BJ (cell line): Measurements from ENCODE around the gene TMEM239. TPM values are rescaled to one million over a fixed set of nuclear protein-coding genes. Genes with fewer than 3 reads are reported as not detected.
"Not testable (repeated sequence)": the region's sequence is repeated elsewhere in the genome, so short reads cannot be mapped to it uniquely, and the experiment has no call there.

Experiments
- CTCF ChIA-PET: fragments of 350-600 bp; formaldehyde crosslinking; extraction: SDS; loops from one replicate; lab custom pipeline; 2021; ENCODE audit warnings: antibody characterized with exemption, inconsistent platforms; lab: Yijun Ruan, JAX
- POLR2A ChIA-PET: fragments of 300-600 bp; sonication (Branson Sonifier 250); formaldehyde crosslinking; extraction: SDS; loops from one replicate; lab custom pipeline; 2021; ENCODE audit warnings: antibody characterized with exemption; lab: Charles Lee
- DNase-seq: peaks from one replicate; pipeline ENCODE4 v3.0.0-alpha.2; 2011; ENCODE audit warnings: low read depth
- H3K27me3 ChIP-seq: 2 replicates; pipeline ENCODE4 v1.6.0; 2011; ENCODE audit warnings: low read length; ENCODE audit not compliant: control insufficient read depth, insufficient read depth
- H3K36me3 ChIP-seq: 2 replicates; pipeline ENCODE4 v1.5.1; 2011; ENCODE audit warnings: low read length; ENCODE audit not compliant: control insufficient read depth, insufficient read depth
- H3K4me3 ChIP-seq: 2 replicates; pipeline ENCODE4 v1.5.1; 2011; ENCODE audit warnings: low read depth, mild to moderate bottlenecking, control low read depth, low read length
- polyA minus RNA-seq: library from RNA; depleted of rRNA, polyadenylated mRNA; stranded (reverse); fragments of >200 nt; gene quantifications from 2 replicates; pipeline ENCODE4 v1.2.3, GENCODE V29; 2011; rRNA and poly(A)+ RNA removed
- polyA plus RNA-seq: library from polyadenylated mRNA; depleted of rRNA; stranded (reverse); fragments of >200 nt; gene quantifications from 2 replicates; pipeline ENCODE4 v1.2.3, GENCODE V29; 2011; rRNA removed
- TF ChIP-seq, protein P1 (sequence below): IDR thresholded peaks from 2 replicates; pipeline ENCODE4 v1.5.1; 2011; ENCODE audit warnings: low read depth, mild to moderate bottlenecking, control low read depth, inconsistent platforms, low read length, moderate library complexity; ENCODE audit not compliant: insufficient read depth

The TMEM239 gene
- polyA plus RNA-seq (not detected in 2 replicates), polyA minus RNA-seq (not detected in 2 replicates)

- TF ChIP-seq, protein P1, sequence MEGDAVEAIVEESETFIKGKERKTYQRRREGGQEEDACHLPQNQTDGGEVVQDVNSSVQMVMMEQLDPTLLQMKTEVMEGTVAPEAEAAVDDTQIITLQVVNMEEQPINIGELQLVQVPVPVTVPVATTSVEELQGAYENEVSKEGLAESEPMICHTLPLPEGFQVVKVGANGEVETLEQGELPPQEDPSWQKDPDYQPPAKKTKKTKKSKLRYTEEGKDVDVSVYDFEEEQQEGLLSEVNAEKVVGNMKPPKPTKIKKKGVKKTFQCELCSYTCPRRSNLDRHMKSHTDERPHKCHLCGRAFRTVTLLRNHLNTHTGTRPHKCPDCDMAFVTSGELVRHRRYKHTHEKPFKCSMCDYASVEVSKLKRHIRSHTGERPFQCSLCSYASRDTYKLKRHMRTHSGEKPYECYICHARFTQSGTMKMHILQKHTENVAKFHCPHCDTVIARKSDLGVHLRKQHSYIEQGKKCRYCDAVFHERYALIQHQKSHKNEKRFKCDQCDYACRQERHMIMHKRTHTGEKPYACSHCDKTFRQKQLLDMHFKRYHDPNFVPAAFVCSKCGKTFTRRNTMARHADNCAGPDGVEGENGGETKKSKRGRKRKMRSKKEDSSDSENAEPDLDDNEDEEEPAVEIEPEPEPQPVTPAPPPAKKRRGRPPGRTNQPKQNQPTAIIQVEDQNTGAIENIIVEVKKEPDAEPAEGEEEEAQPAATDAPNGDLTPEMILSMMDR: no peak
- H3K36me3 ChIP-seq: no peaks in the 10 kb centered on the region
- POLR2A ChIA-PET: no interaction called here
- DNase-seq: no peak
- H3K4me3 ChIP-seq: no peak within 1 kb of the TSS
- CTCF ChIA-PET: no interaction called here
- no peaks in the 10 kb centered on the region for H3K27me3 ChIP-seq
Measured at GRCh38 chr20:2816030-2816582, at the start of gene TMEM239. TSS of gene TMEM239 (plus strand) at chr20:2816364. CDS start at chr20:2816555, 191 bp downstream.

DNA sequence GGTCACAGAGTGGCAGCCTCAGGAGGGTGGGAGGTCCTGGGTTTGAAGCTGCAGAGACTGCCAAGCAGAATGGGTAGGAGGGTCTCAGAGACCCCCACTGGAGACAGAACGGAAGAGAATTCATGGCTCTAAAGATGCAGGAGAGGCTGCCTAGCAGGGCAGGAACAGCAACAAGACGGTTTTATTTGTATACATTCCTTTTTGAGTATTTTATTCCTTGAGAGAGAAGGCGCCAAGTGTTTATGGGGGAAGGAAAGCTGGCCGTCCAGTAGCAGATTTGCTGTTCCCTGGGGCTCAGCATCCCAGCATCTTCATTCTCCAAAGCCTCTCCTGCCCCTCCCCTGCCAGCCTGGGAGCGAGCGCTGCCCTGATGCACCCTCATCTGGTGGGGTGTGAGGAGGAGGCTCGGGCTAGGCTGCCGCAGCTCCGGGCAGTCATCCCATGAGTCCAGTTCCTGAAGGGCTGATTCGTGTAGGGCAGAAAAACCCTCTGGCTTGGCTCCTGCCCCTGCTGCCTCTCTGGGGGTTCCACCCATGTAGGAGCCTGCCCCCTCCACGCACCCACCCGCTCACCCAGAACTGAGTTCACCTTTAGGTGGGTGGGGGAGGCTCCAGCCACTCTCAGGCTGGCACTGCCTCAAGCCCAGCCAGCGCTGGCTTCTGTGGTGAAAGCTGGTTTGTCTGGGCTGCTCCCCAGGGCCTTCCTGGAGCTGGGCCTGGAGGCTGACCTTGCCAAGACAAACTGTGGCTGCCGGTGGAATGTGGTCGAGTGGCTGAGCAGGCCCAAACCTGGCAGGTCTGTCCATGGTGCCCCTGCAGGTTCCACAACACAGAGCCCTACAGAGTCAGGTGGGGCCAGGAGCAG lies 48.2 kb upstream of the TMEM239 start:
- DNase-seq: no peak
- Histone ChIP-seq H3K36me3 (no peaks in the 10 kb centered on the region), H3K4me3 (no peak overlapping the region), H3K27me3 (peaks cover 12% of the 10 kb centered on the region)
- ChIA-PET POLR2A (no interaction called here), CTCF (interaction anchor here (0.9 to 7.7 kb wide), 9 partner anchors 10 to 233 kb away, joined by 3 to 72 read pairs (median 4); no protein-coding TSS in a partner anchor)
- TF ChIP-seq, protein P1: no peak

- TF ChIP-seq, protein P1: no peak
- ChIA-PET POLR2A (no interaction called here), CTCF (interaction anchor here (1.0 to 7.7 kb wide), 7 partner anchors 11 to 232 kb away, joined by 3 to 72 read pairs (median 4); no protein-coding TSS in a partner anchor)
- Histone ChIP-seq H3K36me3 (no peaks in the 10 kb centered on the region), H3K27me3 (peaks cover 12% of the 10 kb centered on the region), H3K4me3 (no peak overlapping the region)
- no peak for DNase-seq
Measured at GRCh38 chr20:2768632-2769015, 47.5 kb upstream of the TMEM239 start.

DNA sequence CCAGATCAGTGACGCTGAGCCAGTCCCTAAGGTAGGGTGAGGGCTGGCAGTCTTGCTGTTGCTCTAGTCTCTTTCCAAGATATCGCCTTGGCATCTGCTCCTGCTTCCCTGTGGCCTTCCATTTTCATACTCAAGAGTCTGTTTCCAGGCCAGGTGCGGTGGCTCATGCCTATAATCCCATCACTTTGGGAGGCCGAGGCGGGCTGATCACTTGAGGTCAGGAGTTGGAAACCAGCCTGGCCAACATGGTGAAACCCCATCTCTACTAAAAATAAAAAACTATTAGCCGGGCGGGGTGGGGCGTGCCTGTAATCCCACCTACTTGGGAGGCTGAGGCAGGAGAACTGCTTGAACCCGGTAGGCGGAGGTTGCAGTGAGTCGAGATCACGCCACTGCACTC lies 46.1 kb upstream of the TMEM239 start:
- H3K4me3 ChIP-seq, H3K36me3 ChIP-seq, POLR2A ChIA-PET, DNase-seq, CTCF ChIA-PET: not testable (repeated sequence)
- H3K27me3 ChIP-seq: peaks cover 12% of the 10 kb centered on the region

DNA sequence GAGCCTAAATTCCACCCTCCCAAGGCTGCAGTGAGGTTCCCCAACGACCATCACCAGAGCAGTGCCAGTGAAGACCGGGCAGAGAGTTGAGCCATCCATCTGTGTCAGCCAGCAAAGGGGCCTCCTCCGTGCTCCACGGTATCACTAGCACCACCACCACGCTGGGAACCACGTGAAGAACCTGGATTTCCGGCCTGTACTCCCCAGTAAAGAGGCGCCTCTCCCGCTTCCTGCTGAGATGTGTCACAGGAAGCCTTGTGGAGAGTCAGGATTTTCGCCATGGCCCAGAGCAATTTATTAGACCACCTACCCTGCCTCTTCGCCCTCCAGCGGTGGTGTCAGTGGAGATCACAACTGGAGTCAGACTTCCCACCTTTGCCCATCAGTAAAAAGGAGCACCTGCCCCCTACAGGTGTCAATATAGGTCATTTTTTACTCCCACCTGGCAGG lies 44.5 kb upstream of the TMEM239 start:
- Histone ChIP-seq H3K27me3 (peaks cover 12% of the 10 kb centered on the region), H3K36me3 (no peaks in the 10 kb centered on the region), H3K4me3 (no peak overlapping the region)
- no peak for DNase-seq
- CTCF ChIA-PET: no interaction called here
- POLR2A ChIA-PET: no interaction called here
- TF ChIP-seq, protein P1: no peak
